HG02884 (cell line): Measurements from ENCODE around the gene CDH7.

ENCODE experiments used
- ATAC-seq: cut with Tn5 transposase; IDR thresholded peaks from one replicate; pipeline ENCODE4 v1.9.1; 2021; ENCODE audit warnings: mild to moderate bottlenecking, moderate library complexity; ENCODE audit not compliant: unreplicated experiment

The CDH7 gene

GRCh38 chr18:65901522-65901921 lies 150.7 kb downstream of the CDH7 start:
- ATAC-seq: no peak

- ATAC-seq: no peak
Observed at GRCh38 chr18:65906621-65907034, 155.8 kb downstream of the CDH7 start.

DNA sequence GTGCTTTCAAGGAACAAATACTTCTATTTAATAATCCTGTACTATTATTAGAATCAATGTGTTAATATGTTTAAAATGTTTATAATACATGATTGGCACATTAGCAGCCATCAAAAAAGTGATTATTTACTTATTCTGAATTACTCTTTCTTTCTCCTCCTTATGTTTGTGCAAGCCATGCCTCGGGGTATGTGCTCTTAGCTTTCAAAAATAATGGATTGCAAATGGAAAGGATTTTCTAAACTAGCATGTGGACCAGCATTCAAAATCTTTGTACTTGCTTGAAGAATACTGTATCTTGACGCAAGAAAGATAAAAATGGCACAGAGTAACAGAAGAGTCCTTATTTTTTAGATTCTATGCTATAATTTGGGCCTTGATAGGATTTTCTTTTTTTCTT lies 156.5 kb downstream of the CDH7 start:
- no peak for ATAC-seq

DNA sequence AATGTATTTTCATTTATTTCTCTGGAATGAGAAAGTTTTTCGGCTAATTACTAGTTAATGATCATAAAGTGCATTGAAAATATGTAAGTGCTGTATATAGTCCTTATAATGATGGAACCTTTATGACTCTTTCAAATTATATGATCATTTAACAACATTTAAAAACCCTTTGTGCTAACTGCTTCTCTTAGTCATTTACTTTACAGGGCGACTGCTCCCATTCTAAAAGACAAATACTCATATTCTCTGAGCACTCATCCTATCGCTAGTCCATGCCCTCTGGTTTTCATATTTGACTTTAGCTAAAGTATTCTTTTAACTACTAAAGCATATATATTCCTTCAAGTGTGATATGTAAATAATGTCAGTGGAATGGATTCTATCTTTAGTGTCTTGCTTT lies 168.2 kb downstream of the CDH7 start:
- no peak for ATAC-seq

DNA sequence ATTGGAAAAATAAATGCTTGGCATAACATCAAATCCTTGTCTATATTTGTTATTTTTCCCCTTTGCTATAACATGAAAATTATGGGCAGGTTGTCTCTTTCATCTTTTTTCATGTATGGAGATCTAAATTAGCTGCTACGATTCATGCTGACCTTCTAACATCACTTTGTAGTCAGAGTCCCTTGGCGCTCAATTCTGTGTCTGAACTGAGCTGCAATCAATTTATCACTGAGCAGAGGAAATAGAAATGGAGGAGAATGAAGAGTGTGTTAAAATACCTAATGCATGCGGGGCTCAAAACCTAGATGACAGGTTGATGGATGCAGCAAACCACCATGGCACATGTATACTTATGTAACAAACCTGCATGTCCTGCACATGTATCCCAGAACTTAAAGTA lies 168.9 kb downstream of the CDH7 start:
- ATAC-seq: no peak

- no peak for ATAC-seq
Observed at GRCh38 chr18:65922103-65922502, 171.3 kb downstream of the CDH7 start.

DNA sequence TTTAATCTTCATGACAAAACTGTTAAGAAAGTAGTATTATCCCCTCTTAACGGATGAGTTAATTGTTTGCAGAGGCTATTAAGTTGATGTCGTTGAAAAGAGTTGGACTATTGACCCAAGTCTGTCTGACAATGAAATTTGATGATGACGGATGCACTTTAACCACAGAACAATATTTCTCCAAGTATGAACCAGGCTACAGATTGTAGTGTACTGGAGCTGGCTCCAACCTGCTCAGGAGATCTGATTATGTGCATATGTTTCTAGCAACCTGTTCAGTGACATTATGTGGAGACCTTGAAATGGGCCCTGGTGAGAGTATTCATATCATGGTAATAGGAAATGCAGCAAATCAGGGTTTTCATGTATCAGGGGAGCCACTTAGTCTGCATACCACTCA lies 174.1 kb downstream of the CDH7 start:
- no peak for ATAC-seq

- ATAC-seq: no peak
Observed at GRCh38 chr18:65934874-65935273, 184.1 kb downstream of the CDH7 start.

DNA sequence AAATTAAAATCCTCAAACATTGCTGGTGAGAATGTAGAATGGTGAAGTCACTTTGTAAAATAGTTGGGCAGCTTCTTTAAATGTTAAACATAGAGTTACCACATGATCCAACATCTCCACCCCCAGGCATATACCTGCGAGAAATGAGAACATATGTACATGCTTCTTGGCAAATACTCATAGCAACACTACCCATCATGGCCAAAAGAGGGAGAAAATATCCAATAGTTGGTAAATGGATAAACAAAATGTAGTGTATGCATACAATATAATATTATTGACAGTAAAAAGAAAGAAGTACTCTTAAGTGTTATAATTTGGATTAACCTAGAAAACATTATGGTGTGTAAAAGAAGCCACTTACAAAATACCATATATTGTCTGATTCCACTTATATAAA lies 185.9 kb downstream of the CDH7 start:
- ATAC-seq: no peak

- no peak for ATAC-seq
Observed at GRCh38 chr18:65937180-65937579, 186.4 kb downstream of the CDH7 start.

DNA sequence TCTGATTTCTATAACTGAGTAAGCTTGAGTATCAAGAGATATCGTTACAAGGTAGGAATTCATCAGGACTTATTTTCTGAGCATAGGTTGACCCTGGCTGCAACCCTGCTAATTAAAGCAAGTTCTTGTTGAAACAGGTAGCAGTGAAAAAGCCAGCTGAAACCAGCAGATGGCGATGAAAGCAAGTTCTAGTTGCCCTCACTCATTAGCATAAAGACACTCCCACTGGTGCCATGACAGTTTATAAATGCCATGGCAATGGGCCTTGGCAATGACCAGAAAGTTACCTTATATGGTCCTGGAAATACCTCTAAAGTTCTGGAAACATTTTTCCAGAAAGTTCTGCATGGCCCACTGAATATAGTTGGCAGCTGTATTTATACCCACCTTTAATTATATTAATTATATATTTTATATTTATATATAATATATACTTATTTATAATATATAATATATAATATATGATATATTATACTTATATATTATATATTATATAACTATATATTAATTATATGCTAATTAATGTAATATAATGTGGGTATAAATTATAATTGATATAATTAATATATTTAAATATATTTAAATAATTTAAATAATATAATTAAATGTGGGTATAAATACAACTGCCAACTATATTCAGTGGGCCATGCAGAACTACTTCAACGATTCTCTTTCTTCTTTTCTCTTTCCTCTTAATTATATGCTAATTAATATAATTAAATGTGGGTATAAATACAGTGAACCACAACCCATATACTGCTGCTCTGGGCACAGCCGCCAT lies 188.0 kb downstream of the CDH7 start:
- ATAC-seq: peak; percentile 87
